ENCODE data around the gene TRIM62.

Gene TRIM62

DNA sequence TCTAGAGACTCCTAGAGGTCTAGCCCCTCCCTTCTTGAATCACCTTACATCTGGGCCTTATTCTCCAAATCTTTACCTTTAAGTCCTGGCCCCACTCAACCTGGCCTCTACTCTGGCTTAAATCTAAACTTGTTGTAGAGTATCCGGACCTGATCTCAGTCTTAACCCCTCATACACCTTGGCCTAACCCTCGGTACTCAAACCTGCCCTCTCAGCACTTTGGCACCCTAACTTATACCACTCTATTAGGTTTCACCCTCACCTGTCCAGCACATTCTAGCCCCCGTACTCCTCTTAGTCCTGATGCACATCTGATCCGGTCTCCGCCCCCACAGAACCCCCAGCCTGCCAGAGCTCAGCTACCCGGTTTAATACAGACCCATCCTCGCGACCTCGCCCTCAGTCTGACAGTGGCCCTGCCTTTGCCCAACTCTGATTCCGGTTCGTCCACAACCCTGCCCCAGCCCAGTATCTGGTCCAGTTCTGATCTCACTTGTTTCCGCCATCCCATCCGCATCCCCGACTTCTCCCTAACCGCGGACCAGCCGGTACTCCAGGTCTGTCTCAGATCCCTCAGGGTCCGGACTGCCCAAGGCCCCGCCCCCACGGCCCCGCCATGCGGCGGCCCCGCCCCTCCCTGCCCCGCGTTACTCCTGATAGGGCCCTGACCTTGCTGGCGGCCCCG, 1.5 kb downstream of the TRIM62 start:
- no peak for DNase-seq

DNA sequence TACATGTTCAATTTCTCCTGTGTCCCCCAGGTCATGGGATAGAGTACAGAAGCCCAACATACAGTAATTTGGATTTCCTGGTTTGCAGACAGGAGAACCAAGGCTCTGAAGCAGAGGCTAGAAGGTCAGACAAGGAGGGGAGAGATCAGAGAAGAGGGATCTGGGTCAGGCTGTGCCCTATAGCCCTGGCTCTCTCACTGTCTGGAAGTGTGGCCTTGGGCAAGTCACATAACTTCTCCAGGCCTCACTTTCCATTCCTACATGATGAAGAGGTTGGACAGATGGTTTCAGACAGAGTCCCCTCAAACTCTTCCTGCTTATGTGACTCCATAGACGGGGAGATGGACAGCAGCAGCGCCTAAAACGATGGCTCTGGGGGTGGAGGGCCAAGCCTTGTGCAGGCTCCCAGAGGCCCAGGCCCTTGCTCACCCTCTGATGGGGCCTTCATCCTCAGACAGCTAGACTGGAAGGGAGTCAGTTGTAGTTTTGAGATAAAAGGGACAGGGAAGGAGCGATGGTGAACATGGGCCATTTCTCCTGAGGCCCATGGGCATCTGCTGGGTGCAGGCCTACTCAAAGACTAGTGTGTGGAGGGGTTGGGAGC, 2.9 kb downstream of the TRIM62 start:
- DNase-seq, result no peak

DNA sequence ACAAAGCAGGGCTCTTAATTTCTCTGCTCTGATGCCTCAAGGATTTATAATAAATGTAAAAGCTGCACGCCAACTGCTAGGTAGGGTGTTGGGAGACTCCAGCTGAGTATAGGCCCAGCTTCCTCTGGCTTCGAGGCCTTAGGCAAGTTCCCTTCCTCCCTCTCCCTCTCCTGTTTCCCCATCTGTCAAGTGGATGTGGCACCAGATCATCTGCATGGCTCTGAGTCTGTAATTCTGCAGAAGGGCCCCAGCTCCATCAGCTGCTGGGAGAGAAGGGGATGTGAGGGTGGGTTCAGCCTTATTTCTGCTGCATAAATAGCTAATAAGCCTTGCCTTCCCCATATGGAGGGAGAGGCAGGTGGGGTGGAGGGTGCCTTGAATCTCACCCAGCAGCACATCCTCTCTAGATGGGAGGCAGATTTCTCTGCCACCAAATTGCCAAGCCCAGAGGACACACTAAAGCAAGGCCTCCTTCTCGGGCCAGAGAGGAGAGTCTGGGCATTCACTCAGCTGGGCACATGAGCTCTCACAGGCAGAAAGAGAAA, 3.8 kb downstream of the TRIM62 start:
- no peak for DNase-seq

DNA sequence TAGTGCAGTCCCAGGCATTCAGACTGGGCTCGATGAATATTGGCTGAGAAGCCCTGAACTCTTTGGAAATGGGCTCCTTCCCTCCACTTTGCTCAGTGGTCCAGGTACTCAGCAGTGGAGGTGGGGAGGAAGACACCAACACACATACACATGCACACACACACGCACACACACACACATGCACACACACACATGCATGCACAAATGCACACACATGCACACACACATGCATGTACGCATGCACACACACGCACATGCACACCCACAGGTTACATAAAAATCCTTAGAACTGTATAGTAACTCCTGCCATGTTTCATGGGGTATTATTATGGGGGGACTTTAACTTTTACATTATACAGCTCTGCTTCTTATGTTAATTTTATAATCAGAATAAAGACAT, 5.0 kb downstream of the TRIM62 start:
- DNase-seq, result no peak

DNA sequence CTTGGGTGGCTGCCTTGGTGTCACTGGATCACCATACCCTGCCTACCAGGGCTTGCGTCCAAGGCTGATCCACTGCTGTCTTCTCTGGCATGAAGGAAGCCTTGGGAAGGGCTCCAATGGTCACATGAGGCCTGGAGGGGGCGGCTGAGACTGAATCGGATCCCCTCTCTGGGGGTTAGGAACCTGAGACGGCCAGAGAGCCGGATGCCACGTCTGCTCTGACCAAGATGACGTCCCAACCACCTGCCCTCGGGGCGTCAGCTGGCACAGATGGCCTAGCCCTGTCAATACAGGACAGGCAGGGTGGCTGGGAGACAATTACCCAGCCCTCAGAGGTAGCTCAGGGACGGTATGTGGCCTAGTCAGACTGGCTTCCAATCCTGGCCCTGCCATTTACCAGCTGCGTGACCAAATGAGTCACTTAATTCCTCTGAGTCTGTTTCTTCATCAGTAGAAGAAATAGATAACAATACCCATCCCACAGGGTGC, 5.4 kb downstream of the TRIM62 start:
- DNase-seq, result no peak

- DNase-seq, result no peak
These were observed 6.0 kb downstream of the TRIM62 start for GRCh38 chr1:33175865-33176264.

GRCh38 chr1:33173091-33173490, 8.8 kb downstream of the TRIM62 start:
- no peak for DNase-seq

- no peak for DNase-seq
These were observed 9.6 kb downstream of the TRIM62 start for GRCh38 chr1:33171977-33172813.

GRCh38 chr1:33170351-33171274, 11.2 kb downstream of the TRIM62 start:
- DNase-seq, result no peak

GRCh38 chr1:33169290-33170055, 12.4 kb downstream of the TRIM62 start:
- DNase-seq, result peak; percentile 25

GRCh38 chr1:33168556-33169289, 13.1 kb downstream of the TRIM62 start:
- DNase-seq, result no peak

DNA sequence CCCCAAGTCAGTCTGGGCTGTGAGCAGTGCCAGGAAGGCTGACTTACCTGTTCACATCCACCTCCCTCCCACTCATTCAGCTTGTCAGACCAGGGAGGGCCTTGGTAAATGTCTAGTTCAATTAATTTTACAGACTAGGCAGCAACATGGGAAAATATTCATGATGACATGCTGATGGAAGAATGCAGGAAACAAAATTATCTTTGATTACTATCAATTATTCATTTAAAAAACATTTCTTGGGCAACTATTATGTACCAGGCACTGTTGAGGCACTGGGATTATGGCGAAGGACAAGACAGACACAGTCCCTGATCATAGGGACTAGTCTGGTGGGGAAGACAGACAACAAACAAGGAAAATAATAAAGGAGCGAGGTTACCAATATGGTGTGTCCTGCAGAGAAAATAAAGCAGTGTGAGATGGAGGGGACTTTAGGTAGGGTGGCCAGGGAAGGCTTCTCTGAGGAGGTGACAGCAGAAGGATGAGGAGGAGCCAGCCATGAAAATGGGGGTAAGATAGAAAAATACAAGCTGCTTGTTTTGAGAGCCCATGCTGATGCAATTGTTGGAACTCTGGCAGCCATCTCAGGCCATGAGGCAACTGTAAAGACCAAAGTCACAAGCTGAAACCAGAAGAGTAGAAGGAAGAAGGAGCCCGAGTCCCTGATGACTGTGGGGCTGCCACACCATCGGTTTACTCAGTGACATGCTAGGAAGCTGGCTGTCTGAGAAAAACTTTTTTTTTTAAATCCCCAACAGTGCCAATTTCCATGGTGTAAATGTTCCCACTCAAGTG, 14.0 kb downstream of the TRIM62 start:
- DNase-seq, result no peak

GRCh38 chr1:33165809-33166208, 16.0 kb downstream of the TRIM62 start:
- no peak for DNase-seq

- DNase-seq, result no peak
These were observed 16.6 kb downstream of the TRIM62 start for GRCh38 chr1:33165209-33165608.

DNA sequence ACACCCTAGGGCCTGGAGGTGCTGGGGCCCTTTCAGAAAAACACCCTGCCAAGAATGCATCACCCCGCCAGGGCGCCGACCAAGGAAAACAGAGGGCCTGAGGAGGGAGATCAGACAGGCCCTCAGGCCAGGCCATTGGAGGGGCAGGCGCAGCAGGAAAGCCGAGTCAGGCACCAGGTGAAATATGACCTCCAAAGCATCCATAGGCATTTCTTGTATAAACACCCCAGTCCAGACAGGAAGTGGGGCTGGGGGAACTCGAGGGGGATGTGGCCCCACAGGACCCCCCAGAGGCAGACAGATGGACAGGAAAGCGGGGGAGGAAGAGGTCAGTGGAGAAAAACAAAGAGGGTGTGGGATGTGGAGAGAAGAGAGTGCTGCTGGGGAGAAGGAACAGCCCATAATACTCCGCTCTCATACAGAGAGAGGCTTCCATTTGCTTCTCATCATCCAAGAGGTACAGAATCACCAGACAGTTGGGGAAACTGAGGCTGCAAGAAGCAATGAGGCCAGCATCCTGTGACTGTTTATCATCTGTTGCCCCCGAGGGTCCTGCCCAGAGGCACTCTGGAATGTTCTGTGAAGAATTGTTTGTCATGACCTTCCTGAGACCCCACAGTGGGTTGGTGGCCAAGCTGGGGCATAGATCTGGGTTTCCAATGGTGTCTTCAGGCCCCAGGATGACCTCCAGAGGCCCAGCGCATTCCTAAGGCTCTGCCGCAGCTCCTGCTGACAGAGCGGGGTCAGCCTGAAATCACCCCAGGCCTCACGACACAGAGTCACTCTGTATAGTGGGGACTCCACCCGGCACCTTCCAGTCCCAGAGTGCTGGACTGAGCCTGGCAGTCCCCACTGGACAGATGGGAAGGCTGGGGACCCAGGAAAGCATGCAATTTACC, 18.0 kb downstream of the TRIM62 start:
- DNase-seq, result no peak

- DNase-seq, result no peak
These were observed 19.7 kb downstream of the TRIM62 start for GRCh38 chr1:33162141-33162540.

DNA sequence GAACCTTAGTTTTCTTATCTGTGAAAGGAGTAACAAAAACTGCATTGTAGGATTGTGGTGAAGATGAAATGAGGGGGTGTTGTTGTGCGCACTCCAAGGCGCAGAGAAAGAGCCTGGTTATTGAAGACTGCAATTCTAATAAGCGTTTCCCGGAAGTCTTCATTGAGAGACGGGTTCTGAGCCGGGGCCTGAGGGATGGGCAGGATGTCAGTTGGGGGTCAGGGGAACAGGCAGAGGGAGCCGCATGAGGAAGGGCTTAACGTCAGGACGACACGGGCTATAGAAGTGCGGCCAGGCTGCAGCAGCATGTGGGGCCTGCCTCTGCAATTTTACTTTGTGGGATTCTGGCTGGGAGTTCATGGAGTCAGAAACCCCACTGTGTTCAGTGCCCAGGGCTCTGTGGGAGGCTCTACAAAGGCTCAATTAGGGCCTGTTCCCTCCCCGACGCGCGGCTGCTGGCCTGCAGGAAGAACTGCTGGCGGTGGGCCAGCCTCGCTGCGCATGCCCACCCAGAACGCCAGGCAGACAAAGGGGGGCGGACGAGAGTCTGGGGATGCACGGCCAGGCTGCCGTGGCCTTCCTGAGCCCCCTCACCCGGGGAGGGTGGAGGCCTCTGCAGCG, 20.7 kb downstream of the TRIM62 start:
- no peak for DNase-seq

- no peak for DNase-seq
These were observed 22.3 kb downstream of the TRIM62 start for GRCh38 chr1:33159577-33159976.
